GM10248 (cell line): ENCODE measurements around the gene SLC8B1.

Experiments used
- CTCF ChIA-PET: fragments of 300-600 bp; sonication (Branson Sonifier 250); formaldehyde crosslinking; extraction: SDS; loops from one replicate; lab custom pipeline; 2021; ENCODE audit warnings: antibody characterized with exemption; lab: Yijun Ruan, JAX
- POLR2A ChIA-PET: fragments of 350-650 bp; sonication (Branson Sonifier 250); formaldehyde crosslinking; extraction: SDS; loops from one replicate; lab custom pipeline; 2020; ENCODE audit warnings: antibody characterized with exemption; lab: Yijun Ruan, JAX
- DNase-seq: peaks from one replicate; pipeline ENCODE4 v3.0.0; 2012; ENCODE audit errors: extremely low spot score
- TF ChIP-seq, protein P1 (sequence below): IDR thresholded peaks from 2 replicates; pipeline ENCODE4 v1.5.1; 2012; ENCODE audit warnings: mild to moderate bottlenecking, low read depth; ENCODE audit errors: extremely low read depth, missing control alignments, control extremely low read depth

The SLC8B1 gene

DNA sequence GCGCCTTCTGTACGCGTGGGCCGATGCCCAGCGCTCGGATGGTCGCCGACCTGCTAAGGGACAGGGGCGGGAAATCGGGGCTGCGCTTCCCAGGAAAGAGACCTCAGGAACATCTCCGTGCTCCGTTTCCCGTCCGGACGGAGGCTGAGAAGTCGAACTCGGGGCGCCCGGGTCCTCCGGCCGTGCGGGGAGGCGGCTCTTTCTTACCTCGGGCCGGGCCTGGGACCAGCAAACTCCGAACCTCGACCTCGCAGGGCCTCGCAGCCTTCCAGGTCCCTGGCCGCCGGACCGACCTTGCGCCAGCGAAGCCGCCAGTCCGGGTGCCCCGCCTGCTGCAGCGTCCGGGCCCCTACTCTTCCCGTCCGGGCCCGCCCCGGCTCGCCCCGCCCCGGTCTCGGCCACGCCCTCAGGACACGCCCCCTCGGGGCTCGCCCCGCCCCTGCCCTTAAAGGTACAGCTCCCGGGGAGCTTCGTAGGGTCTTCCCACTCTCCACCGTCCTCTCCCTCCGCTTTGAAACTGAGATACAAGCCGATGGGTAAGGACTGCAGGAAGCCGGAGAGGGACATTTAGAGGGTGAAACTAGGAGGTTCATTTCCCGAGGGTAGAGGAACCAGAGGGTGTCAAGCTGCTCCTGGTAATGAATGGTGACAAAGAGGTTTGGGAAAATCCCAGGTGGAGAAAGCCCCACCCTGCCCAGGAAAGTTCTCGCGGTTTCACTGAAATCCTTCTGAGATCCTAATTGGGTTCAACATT is at the start of gene SLC8B1:
Gene SLC8B1, minus strand, starts transcription at position 324 of the 754 bp plus-strand sequence. CDS start 2,231 bp downstream, outside the sequence.
- peak; percentile 96 for DNase-seq
- POLR2A ChIA-PET: interaction anchor here (0.5 to 1.0 kb wide), 6 partner anchors 9 to 113 kb away, joined by 3 to 5 read pairs (median 4); no protein-coding TSS in a partner anchor
- TF ChIP-seq, protein P1, sequence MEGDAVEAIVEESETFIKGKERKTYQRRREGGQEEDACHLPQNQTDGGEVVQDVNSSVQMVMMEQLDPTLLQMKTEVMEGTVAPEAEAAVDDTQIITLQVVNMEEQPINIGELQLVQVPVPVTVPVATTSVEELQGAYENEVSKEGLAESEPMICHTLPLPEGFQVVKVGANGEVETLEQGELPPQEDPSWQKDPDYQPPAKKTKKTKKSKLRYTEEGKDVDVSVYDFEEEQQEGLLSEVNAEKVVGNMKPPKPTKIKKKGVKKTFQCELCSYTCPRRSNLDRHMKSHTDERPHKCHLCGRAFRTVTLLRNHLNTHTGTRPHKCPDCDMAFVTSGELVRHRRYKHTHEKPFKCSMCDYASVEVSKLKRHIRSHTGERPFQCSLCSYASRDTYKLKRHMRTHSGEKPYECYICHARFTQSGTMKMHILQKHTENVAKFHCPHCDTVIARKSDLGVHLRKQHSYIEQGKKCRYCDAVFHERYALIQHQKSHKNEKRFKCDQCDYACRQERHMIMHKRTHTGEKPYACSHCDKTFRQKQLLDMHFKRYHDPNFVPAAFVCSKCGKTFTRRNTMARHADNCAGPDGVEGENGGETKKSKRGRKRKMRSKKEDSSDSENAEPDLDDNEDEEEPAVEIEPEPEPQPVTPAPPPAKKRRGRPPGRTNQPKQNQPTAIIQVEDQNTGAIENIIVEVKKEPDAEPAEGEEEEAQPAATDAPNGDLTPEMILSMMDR: no peak
- CTCF ChIA-PET: interaction anchor here (0.6 to 1.0 kb wide), 2 partner anchors 27 to 161 kb away, joined by 3 read pairs; no protein-coding TSS in a partner anchor

DNA sequence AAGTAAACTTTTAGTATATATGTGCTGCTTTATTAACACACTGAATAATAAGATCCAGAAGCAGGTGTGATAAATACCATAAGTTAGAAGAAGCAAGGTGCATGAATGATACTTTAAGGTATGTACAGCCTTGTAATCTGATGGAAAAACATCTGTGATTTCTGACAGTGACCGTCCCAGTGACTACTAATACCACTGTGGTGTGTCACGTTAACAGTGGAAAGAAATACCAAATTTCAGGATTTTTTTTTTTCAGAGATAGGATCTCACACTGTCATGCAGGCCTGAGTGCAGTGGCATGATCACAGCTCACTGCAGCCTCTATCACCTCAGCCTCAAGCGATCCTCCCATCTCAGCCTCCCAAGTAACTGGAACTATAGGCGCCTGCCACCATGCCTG is 47.3 kb upstream of the SLC8B1 start:
- ChIA-PET POLR2A (interaction anchor here (0.6 kb wide), 1 partner anchor 73 kb away, joined by 3 read pairs; no protein-coding TSS in a partner anchor), CTCF (interaction anchor here (1.2 kb wide), 1 partner anchor 12 kb away, joined by 3 read pairs; no protein-coding TSS in a partner anchor)
- TF ChIP-seq, protein P1: no peak
- DNase-seq: no peak

DNA sequence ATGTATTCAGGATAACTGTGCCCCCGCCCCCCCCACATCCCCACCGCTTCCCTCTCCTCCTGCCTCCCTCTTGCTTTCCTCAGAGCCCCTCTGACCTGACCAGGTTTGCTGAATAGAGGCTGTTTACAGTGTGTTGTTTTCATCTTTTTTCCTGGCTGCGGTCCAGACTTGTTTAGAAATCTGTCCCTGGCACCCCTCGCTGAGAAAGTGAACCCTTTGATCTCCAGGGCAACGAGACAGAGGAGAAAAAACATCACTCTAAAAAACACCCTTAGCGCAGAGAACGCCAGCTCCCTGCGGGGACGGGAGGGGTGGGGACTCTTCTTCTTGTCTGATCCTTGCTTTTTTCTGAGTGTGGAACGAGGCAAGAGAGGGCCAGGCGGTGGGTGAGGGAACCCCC is 46.3 kb upstream of the SLC8B1 start:
- TF ChIP-seq, protein P1: no peak
- CTCF ChIA-PET: interaction anchor here (0.9 to 1.2 kb wide), 2 partner anchors 11 to 14 kb away, joined by 3 read pairs; no protein-coding TSS in a partner anchor
- DNase-seq: no peak
- POLR2A ChIA-PET: no interaction called here

DNA sequence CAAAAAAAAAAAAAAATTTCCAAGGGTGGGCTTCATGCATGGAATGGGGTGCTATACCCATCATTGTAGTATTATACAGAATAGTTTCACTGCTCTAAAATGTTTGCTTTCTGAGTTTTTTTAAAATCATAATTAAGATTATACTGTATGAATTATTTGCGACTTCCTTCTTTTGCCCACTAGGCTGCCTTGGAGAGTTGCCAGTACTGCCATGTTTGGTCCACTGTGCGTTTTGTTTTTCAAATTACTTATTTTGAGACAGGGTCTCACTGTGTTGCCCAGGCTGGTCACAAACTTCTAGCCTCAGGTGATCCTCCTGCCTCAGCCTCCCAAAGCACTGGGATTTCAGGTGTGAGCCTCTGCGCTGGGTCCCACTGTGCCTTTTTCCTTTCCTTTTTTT is 43.4 kb upstream of the SLC8B1 start:
- CTCF ChIA-PET: no interaction called here

DNA sequence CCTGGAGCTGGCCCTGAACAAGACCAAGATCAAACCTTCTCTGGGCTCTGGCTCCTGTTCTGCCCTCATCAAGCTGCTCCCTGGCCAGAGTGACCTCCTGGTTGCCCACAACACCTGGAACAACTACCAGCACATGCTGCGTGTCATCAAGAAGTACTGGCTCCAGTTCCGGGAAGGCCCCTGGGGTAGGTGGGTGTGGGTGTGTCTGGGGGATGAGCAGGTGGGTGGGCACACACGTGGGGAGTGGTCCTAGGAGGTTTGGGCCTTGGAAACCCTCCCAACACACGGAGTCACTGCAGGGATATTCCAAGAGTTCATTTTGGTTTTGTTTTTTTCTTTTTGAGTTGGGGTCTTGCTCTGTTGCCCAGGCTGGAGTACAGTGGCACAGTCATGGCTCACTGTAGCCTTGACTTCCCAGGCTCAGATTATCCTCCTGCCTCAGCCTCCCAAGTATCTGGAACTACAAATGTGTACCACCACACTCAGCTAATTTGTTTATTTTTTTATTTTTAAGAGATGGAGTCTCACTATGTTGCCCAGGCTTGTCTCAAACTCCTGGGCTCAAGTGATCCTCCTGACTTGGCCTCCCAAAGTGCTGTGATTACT is 40.0 kb upstream of the SLC8B1 start:
- POLR2A ChIA-PET: no interaction called here
- CTCF ChIA-PET: no interaction called here
- no peak for DNase-seq
- TF ChIP-seq, protein P1: no peak

More for the DNA sequence above, 43.4 kb upstream of the SLC8B1 start:
- no peak for DNase-seq
- TF ChIP-seq, protein P1: no peak
- POLR2A ChIA-PET: interaction anchor here (0.7 kb wide), 1 partner anchor 26 kb away, joined by 11 read pairs; no protein-coding TSS in a partner anchor

DNA sequence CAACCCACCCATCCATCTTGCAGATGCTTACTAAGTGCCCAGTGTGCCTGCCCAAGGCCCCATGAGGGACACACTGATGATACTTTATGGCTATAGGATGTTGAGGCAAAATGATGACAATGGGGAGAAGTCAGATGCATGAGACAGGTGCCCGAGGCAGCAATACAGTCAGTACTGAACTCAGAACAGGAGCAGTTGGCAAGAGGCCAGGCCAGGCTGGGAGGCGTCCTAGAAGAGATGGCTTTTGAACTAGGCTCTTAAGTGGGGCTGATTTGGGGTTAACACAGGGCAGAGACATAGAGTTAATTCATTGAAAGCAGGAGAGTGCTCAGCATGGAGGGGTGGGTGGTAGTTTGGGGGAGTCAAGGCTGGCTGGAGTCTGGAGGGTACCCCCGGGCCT is 39.1 kb upstream of the SLC8B1 start:
- POLR2A ChIA-PET: no interaction called here

More for the DNA sequence above, 39.1 kb upstream of the SLC8B1 start:
- TF ChIP-seq, protein P1: no peak
- DNase-seq: no peak
- CTCF ChIA-PET: no interaction called here
